A549 (cell line): ENCODE data around the gene TBCK. TPM values are rescaled to one million over a fixed set of nuclear protein-coding genes. Genes with fewer than 3 reads are reported as not detected.
A peak's percentile ranks its signal among the peaks of the same experiment; 100 is the strongest.

ENCODE experiments used
- ATAC-seq, 2 experiments: fragments of 200-7000 bp in 1 of 2; fragments of >200 bp in 1 of 2; cut with Nextera tagmentation in 1 of 2; cut with Tn5 transposase in 1 of 2; 3 replicates each; pipeline versions ENCODE4 v1.8.0 to v1.9.1; 2018 to 2020; ENCODE audit warnings: mild to moderate bottlenecking in 1 of 2, moderate library complexity in 1 of 2
- CTCF ChIA-PET: fragments of 300-600 bp; sonication (Branson Sonifier 250); formaldehyde crosslinking; extraction: SDS; loops from one replicate; lab custom pipeline; 2021; ENCODE audit warnings: antibody characterized with exemption, inconsistent platforms; lab: Yijun Ruan, JAX
- POLR2A ChIA-PET: fragments of 350-600 bp; formaldehyde crosslinking; extraction: SDS; loops from one replicate; lab custom pipeline; 2021; ENCODE audit warnings: antibody characterized with exemption, inconsistent platforms; lab: Yijun Ruan, JAX
- DNase-seq, 2 experiments: peaks; one replicate each; pipeline versions ENCODE4 v3.0.0 to v3.0.0-alpha.2; 2011 to 2016; ENCODE audit warnings: low read depth in 1 of 2, low spot score in 1 of 2
- FAIRE-seq: peaks from 2 replicates; lab custom pipeline; 2011; peaks lifted over from hg19 to GRCh38; lab: Jason Lieb, UNC
- H3K27ac ChIP-seq, 2 experiments: fragments of >200 bp; sonication (Bioruptor Twin); formaldehyde crosslinking; 3 replicates each; pipeline ENCODE4 v1.5.1; 2016 to 2017
- H3K4me1 ChIP-seq: fragments of >200 bp; sonication (Bioruptor Twin); formaldehyde crosslinking; 3 replicates; pipeline ENCODE4 v1.6.1; 2016
- H3K4me2 ChIP-seq: fragments of >200 bp; sonication (Bioruptor Twin); formaldehyde crosslinking; 3 replicates; pipeline ENCODE4 v1.6.1; 2016
- H3K4me3 ChIP-seq: fragments of >200 bp; sonication (Bioruptor Twin); formaldehyde crosslinking; 3 replicates; pipeline ENCODE4 v1.5.1; 2016
- H3K9me3 ChIP-seq: fragments of >200 bp; sonication (Bioruptor Twin); formaldehyde crosslinking; 3 replicates; pipeline ENCODE4 v1.6.1; 2016
- BHLHE40 ChIP-seq: IDR thresholded peaks from 2 replicates; pipeline ENCODE4 v1.6.1; 2012; ENCODE audit warnings: low read depth, low read length, inconsistent platforms
- CEBPB ChIP-seq, 2 experiments: fragments of >200 bp in 1 of 2; sonication (Bioruptor Twin) in 1 of 2; formaldehyde crosslinking in 1 of 2; IDR thresholded peaks; 2 replicates each; pipeline ENCODE4 v1.6.1; 2012 to 2016
- CHD2 ChIP-seq: fragments of 150-350 bp; IDR thresholded peaks from 2 replicates; pipeline ENCODE4 v1.6.1; 2014; ENCODE audit warnings: low read length; ENCODE audit not compliant: partially characterized antibody
- CTCF ChIP-seq: fragments of >200 bp; sonication (Bioruptor Twin); formaldehyde crosslinking; IDR thresholded peaks from 3 replicates; pipeline ENCODE4 v1.5.1; 2016
- E2F6 ChIP-seq: IDR thresholded peaks from 2 replicates; pipeline ENCODE4 v1.6.1; 2012; ENCODE audit warnings: low read depth, borderline replicate concordance
- EHMT2 ChIP-seq: fragments of 200-600 bp; sonication (generic); IDR thresholded peaks from 2 replicates; pipeline ENCODE4 v1.6.1; 2016; ENCODE audit warnings: antibody characterized with exemption, low read depth, mild to moderate bottlenecking, moderate library complexity
- FOXS1 ChIP-seq: fragments of 250-450 bp; sonication (Bioruptor Pico); IDR thresholded peaks from 2 replicates; pipeline ENCODE4 v1.5.0; 2020; ENCODE audit warnings: mild to moderate bottlenecking, moderate library complexity
- GATA3 ChIP-seq: IDR thresholded peaks from 2 replicates; pipeline ENCODE4 v1.6.1; 2012; ENCODE audit warnings: borderline replicate concordance
- HDAC2 ChIP-seq: fragments of 200-600 bp; sonication (generic); IDR thresholded peaks from 2 replicates; pipeline ENCODE4 v1.6.1; 2016
- HEYL ChIP-seq: fragments of 250-450 bp; sonication (Bioruptor Pico); IDR thresholded peaks from 2 replicates; pipeline ENCODE4 v1.8.0; 2021; ENCODE audit warnings: mild to moderate bottlenecking, moderate library complexity
- HOXB13 ChIP-seq: fragments of 250-450 bp; sonication (Bioruptor Pico); IDR thresholded peaks from 2 replicates; pipeline ENCODE4 v1.5.0; 2020; ENCODE audit warnings: low read depth, mild to moderate bottlenecking, moderate library complexity
- JUN ChIP-seq, 2 experiments: fragments of >200 bp; sonication (Bioruptor Twin); formaldehyde crosslinking; IDR thresholded peaks; 2 replicates in 1 of 2; 3 replicates in 1 of 2; pipeline ENCODE4 v1.6.1; 2016 to 2017
- KDM5A ChIP-seq: fragments of 200-600 bp; sonication (generic); IDR thresholded peaks from 2 replicates; pipeline ENCODE4 v1.6.1; 2016; ENCODE audit warnings: antibody characterized with exemption, mild to moderate bottlenecking
- MAFK ChIP-seq: fragments of 450-650 bp; IDR thresholded peaks from 2 replicates; pipeline ENCODE4 v1.6.1; 2014; ENCODE audit not compliant: partially characterized antibody
- MAX ChIP-seq: IDR thresholded peaks from 2 replicates; pipeline ENCODE4 v1.6.1; 2012
- POLR2A ChIP-seq: IDR thresholded peaks from 2 replicates; pipeline ENCODE4 v1.6.1; 2012; ENCODE audit warnings: mild to moderate bottlenecking, low read length
- RAD21 ChIP-seq, 2 experiments: fragments of >200 bp in 1 of 2; sonication (Bioruptor Twin) in 1 of 2; formaldehyde crosslinking in 1 of 2; IDR thresholded peaks in 1 of 2; conservative IDR thresholded peaks in 1 of 2; 2 replicates in 1 of 2; 3 replicates in 1 of 2; pipeline ENCODE4 v1.6.1; 2012 to 2018; ENCODE audit warnings: inconsistent platforms in 1 of 2
- RARB ChIP-seq: fragments of 250-450 bp; sonication (Bioruptor Pico); IDR thresholded peaks from 2 replicates; pipeline ENCODE4 v1.8.0; 2021; ENCODE audit warnings: mild to moderate bottlenecking, moderate library complexity
- RCOR1 ChIP-seq: fragments of 150-350 bp; IDR thresholded peaks from 2 replicates; pipeline ENCODE4 v1.6.1; 2014; ENCODE audit warnings: antibody characterized with exemption, low read length, low read depth
- REST ChIP-seq: fragments of 200-600 bp; sonication (generic); IDR thresholded peaks from 2 replicates; pipeline ENCODE4 v1.6.1; 2016; ENCODE audit warnings: antibody characterized with exemption, mild to moderate bottlenecking, moderate library complexity
- SMC3 ChIP-seq: fragments of >200 bp; sonication (Bioruptor Twin); formaldehyde crosslinking; IDR thresholded peaks from 3 replicates; pipeline ENCODE4 v1.6.1; 2018; ENCODE audit warnings: inconsistent platforms
- SREBF2 ChIP-seq: fragments of 450-650 bp; IDR thresholded peaks from 2 replicates; pipeline ENCODE4 v1.6.1; 2014; ENCODE audit warnings: mild to moderate bottlenecking, moderate library complexity
- USF2 ChIP-seq: fragments of 450-650 bp; IDR thresholded peaks from 2 replicates; pipeline ENCODE4 v1.6.1; 2014; ENCODE audit warnings: antibody characterized with exemption
- ZFP36 ChIP-seq: fragments of 450-650 bp; IDR thresholded peaks from 2 replicates; pipeline ENCODE4 v1.6.1; 2014; ENCODE audit warnings: borderline replicate concordance; ENCODE audit not compliant: partially characterized antibody
- ZNF302 ChIP-seq: fragments of 250-450 bp; sonication (Bioruptor Pico); IDR thresholded peaks from 2 replicates; pipeline ENCODE4 v1.9.0; 2021; ENCODE audit warnings: inconsistent platforms, mild to moderate bottlenecking, moderate library complexity
- WGBS: methylation state at CpG from one replicate; pipeline ENCODE4 v1.1.6; 2017; ENCODE audit errors: missing lambda C conversion rate; 5-methylcytosine and 5-hydroxymethylcytosine counted together
- polyA plus RNA-seq, 4 experiments: library from polyadenylated mRNA; depleted of rRNA in 3 of 4; stranded (reverse); fragments of >200 nt; fragmentation: RNase III in 1 of 4; extraction: RNeasy Plus Mini Kit Qiagen cat#74134 plus additional on column Dnase treatment in 1 of 4; gene quantifications; 2 replicates in 3 of 4; 3 replicates in 1 of 4; pipeline ENCODE4 v1.2.3, GENCODE V29; 2011 to 2017

TBCK gene
- polyA plus RNA-seq, 2 of the 4 experiments (the other 2 are of a cell fraction) = 3.9 to 18.4 TPM

- TF ChIP-seq SMC3 (no peak), EHMT2 (no peak), MAX (no peak)
- Histone ChIP-seq H3K4me3 (no peak overlapping the region), H3K27ac (no peak overlapping the region), H3K4me1 (no peaks in the 10 kb centered on the region), H3K9me3 (no peaks in the 10 kb centered on the region), H3K4me2 (no peak overlapping the region)
- DNase-seq (no peak), ATAC-seq (no peak), FAIRE-seq (no peak)
- ChIA-PET POLR2A (no interaction called here), CTCF (no interaction called here)
Measured at GRCh38 chr4:106034751-106035150, 281.3 kb downstream of the TBCK start.

- TF ChIP-seq HEYL (CRISPR knock-in tag) = no peak
- no peak for TF ChIP-seq ZFP36
- no peak for TF ChIP-seq RAD21 (conservative IDR thresholded peaks at IDR 0.05 in 1 of 2, IDR thresholded peaks at IDR 0.05 in 1 of 2)
- no peak for TF ChIP-seq EHMT2
- TF ChIP-seq CHD2 = no peak
- TF ChIP-seq E2F6 = no peak
- TF ChIP-seq GATA3 = no peak
- TF ChIP-seq CTCF = no peak
- TF ChIP-seq SMC3 = no peak
- TF ChIP-seq JUN (IDR thresholded peaks at IDR 0.05) = no peak
- no peak for TF ChIP-seq HOXB13 (CRISPR knock-in tag)
- no peak for TF ChIP-seq SREBF2
- TF ChIP-seq KDM5A = no peak
- no peak for TF ChIP-seq POLR2A
- no peak for TF ChIP-seq RCOR1
- TF ChIP-seq FOXS1 (CRISPR knock-in tag) = no peak
- no peak for TF ChIP-seq CEBPB (IDR thresholded peaks at IDR 0.05)
- TF ChIP-seq MAFK = no peak
- FAIRE-seq = no peak
- H3K27ac ChIP-seq = no peak overlapping the region
- no peaks in the 10 kb centered on the region for H3K9me3 ChIP-seq
- ChIA-PET CTCF (no interaction called here), POLR2A (no interaction called here)
- ATAC-seq = no peak
- 79% methylated on average over 3 of the region's 3 CpGs for WGBS
- H3K4me1 ChIP-seq = no peaks in the 10 kb centered on the region
- no peak for DNase-seq
- no peak overlapping the region for H3K4me2 ChIP-seq
- no peak overlapping the region for H3K4me3 ChIP-seq
Measured at GRCh38 chr4:106034220-106034619, 281.8 kb downstream of the TBCK start.

- no peak overlapping the region for H3K4me2 ChIP-seq
- no peak overlapping the region for H3K27ac ChIP-seq
- H3K9me3 ChIP-seq = no peaks in the 10 kb centered on the region
- CTCF ChIA-PET = no interaction called here
- no peak for ATAC-seq
- POLR2A ChIA-PET = no interaction called here
- TF ChIP-seq E2F6 = no peak
- TF ChIP-seq, all 56 proteins: peak for 0
- no peaks in the 10 kb centered on the region for H3K4me1 ChIP-seq
- FAIRE-seq (no peak), DNase-seq (no peak)
- H3K4me3 ChIP-seq = no peak overlapping the region
Measured at GRCh38 chr4:106033469-106033868, 282.5 kb downstream of the TBCK start.

GRCh38 chr4:106032851-106033286 lies 283.1 kb downstream of the TBCK start:
- H3K4me2 ChIP-seq = no peak overlapping the region
- H3K9me3 ChIP-seq = no peaks in the 10 kb centered on the region
- ChIA-PET POLR2A (no interaction called here), CTCF (no interaction called here)
- 89% methylated on average over 1 of the region's 1 CpG for WGBS
- no peak for FAIRE-seq
- ATAC-seq = no peak
- H3K4me3 ChIP-seq = no peak overlapping the region
- no peak for TF ChIP-seq HDAC2
- no peak for TF ChIP-seq BHLHE40
- no peak for TF ChIP-seq ZNF302
- no peak for TF ChIP-seq USF2
- no peak for TF ChIP-seq EHMT2
- TF ChIP-seq SREBF2 = no peak
- no peak for TF ChIP-seq RARB (CRISPR knock-in tag)
- no peak for TF ChIP-seq REST
- no peak overlapping the region for H3K27ac ChIP-seq
- no peaks in the 10 kb centered on the region for H3K4me1 ChIP-seq
- DNase-seq = peak in 1 of 2 experiments; percentile 5
